Heart left ventricle (tissue), 16 donors: ENCODE measurements around the gene DOCK9. TPM values are rescaled to one million over a fixed set of nuclear protein-coding genes. Genes with fewer than 3 reads are reported as not detected.
A peak's percentile ranks its signal among the peaks of the same experiment; 100 is the strongest.

Experiments used
- ATAC-seq, 4 donors: fragments of 200-7000 bp; cut with Tn5 transposase; one replicate each; pipeline ENCODE4 v1.9.1; 2020 to 2022; ENCODE audit warnings: moderate library complexity in 4 of 4, mild to moderate bottlenecking in 3 of 4, moderate number of reproducible peaks in 1 of 4
- DNase-seq, 5 donors: peaks; one replicate each; pipeline ENCODE4 v3.0.0-alpha.2; 2020
- H3K27ac ChIP-seq, 12 donors: fragments of 200-600 bp; sonication (generic) in 4 of 12; one replicate each; pipeline versions ENCODE4 v1.5.0 to v1.8.0; 2016 to 2022; ENCODE audit warnings: mild to moderate bottlenecking in 2 of 12
- H3K27me3 ChIP-seq, 9 donors: fragments of 200-600 bp; sonication (generic) in 2 of 9; one replicate each; pipeline versions ENCODE4 v1.5.1 to v1.8.0; 2016 to 2022; ENCODE audit warnings: mild to moderate bottlenecking in 3 of 9
- H3K36me3 ChIP-seq, 9 donors: fragments of 200-600 bp; sonication (generic) in 2 of 9; one replicate each; pipeline versions ENCODE4 v1.5.0 to v1.8.0; 2018 to 2022; ENCODE audit warnings: mild to moderate bottlenecking in 2 of 9
- H3K4me1 ChIP-seq, 12 donors: fragments of 200-600 bp; sonication (generic) in 4 of 12; one replicate each; pipeline versions ENCODE4 v1.5.0 to v1.8.0; 2016 to 2022; ENCODE audit warnings: mild to moderate bottlenecking in 3 of 12
- H3K4me3 ChIP-seq, 12 donors: fragments of 200-600 bp; sonication (generic) in 4 of 12; one replicate each; pipeline versions ENCODE4 v1.5.0 to v1.8.0; 2017 to 2022; ENCODE audit warnings: mild to moderate bottlenecking in 9 of 12, moderate library complexity in 4 of 12
- H3K9me3 ChIP-seq, 12 donors: fragments of 200-600 bp; sonication (generic) in 4 of 12; one replicate each; pipeline versions ENCODE4 v1.5.0 to v1.8.0; 2016 to 2022; ENCODE audit warnings: mild to moderate bottlenecking in 1 of 12
- CTCF ChIP-seq, 12 donors: fragments of 200-600 bp; sonication (generic) in 4 of 12; IDR thresholded peaks; one replicate each; pipeline versions ENCODE4 v1.5.0 to v1.8.0; 2018 to 2022; ENCODE audit warnings: antibody characterized with exemption in 12 of 12, mild to moderate bottlenecking in 5 of 12
- POLR2A ChIP-seq, 2 donors: fragments of 450-650 bp; IDR thresholded peaks; one replicate each; pipeline ENCODE4 v1.6.1; 2017; ENCODE audit warnings: antibody characterized with exemption in 2 of 2, mild to moderate bottlenecking in 2 of 2, moderate library complexity in 2 of 2
- WGBS, 4 donors: extraction: QIAGEN DNeasy Blood & Tissue Kit in 2 of 4; methylation state at CpG; one replicate each; pipeline versions ENCODE4 v1.1.5 to v1.1.7; 2013 to 2018; 5-methylcytosine and 5-hydroxymethylcytosine counted together
- intact Hi-C, 10 donors: fragments of 100-400 bp; cut with DNase I; formaldehyde crosslinking; loops; one replicate each; pipeline versions ENCODE4 v1.11.1 to v1.14.2; 2022
- polyA plus RNA-seq, 2 donors: library from polyadenylated mRNA; stranded (reverse); fragments of 200-250 nt; gene quantifications; one replicate each; pipeline ENCODE4 v1.2.3, GENCODE V29; 2013
- total RNA-seq, 9 donors: library from RNA; depleted of rRNA in 2 of 9; stranded (reverse); fragments of >200 nt in 2 of 9; fragmentation: NEBNext Ultra II Directional in 3 of 9; extraction: Animal tissue kit (Norgen Biotek cat#: 25700) in 3 of 9; gene quantifications; one replicate each; pipeline versions ENCODE4 v1.1.0 to v1.2.4, GENCODE V29; 2016 to 2023
- donor health status: ischemic (EF 13 %, LVEDD 7.1; RV severe dilation, severe dysfunction).
- donor health status: healthy with polysubstance abuse.
- donor health status: DM: no; HTN: yes; CAD: no.
- donor health status: DM: no; HTN: no; CAD: no.
- donor health status: ischemic (EF 25% LVEDD 6.9; RV normal size, moderate dysfunction).
- donor health status: ischemic (EF 25% LVEDD 5.7; RV mildly dilated, moderate dysfunction).
- donor health status: healthy.
- donor health status: DM: yes; HTN: yes; CAD: no.
- donor health status: ischemic (EF 35%, LVEDD 5.7; RV mildly dilated, moderate dysfunction).
- donor health status: nonischemic (EF 11% LVEDD 7.7; RV severe dilation, severe dysfunction).
- donor health status: DM: yes; HTN: yes; CAD: no.
- donor health status: PGD.
- donor health status: ischemic (EF 29% LVEDD 5.4; RV normal size, mild dysfunction).
- donor health status: nonischemic (EF 23%, LVEDD 6.1; RV moderate dilation, normal function).

Gene DOCK9
- total and polyA plus RNA-seq, 11 donors: 21.4 to 128 (median 45.2) TPM

GRCh38 chr13:98751861-98752466 lies 225.9 kb downstream of the DOCK9 start:
- intact Hi-C loops: no loop called here
- DNase-seq (no peak), ATAC-seq (peak in 2 of 4 donors; percentile 47 to 49)
- Histone ChIP-seq H3K9me3 (peaks cover 0 to 12% (median 0%) of the 10 kb centered on the region in 12 donors), H3K27me3 (peaks cover 15 to 52% (median 37%) of the 10 kb centered on the region in 9 donors), H3K36me3 (no peaks in the 10 kb centered on the region), H3K27ac (no peak overlapping the region), H3K4me3 (peak overlapping the region; percentile 22 to 46 (median 39)), H3K4me1 (peaks cover 3 to 15% (median 9%) of the 10 kb centered on the region in 12 donors)
- 0 to 4% (median 2%) methylated on average over 5 to 36 of the region's 36 CpGs for WGBS, 4 donors
- no peak for TF ChIP-seq CTCF (IDR thresholded peaks at IDR 0.05)
- no peak for TF ChIP-seq POLR2A (IDR thresholded peaks at IDR 0.05)

GRCh38 chr13:98751367-98751782 lies 226.5 kb downstream of the DOCK9 start:
- no peak overlapping the region for H3K4me3 ChIP-seq
- DNase-seq (no peak), ATAC-seq (no peak)
- TF ChIP-seq POLR2A (IDR thresholded peaks at IDR 0.05) (no peak), CTCF (IDR thresholded peaks at IDR 0.05) (no peak)
- no peak overlapping the region for H3K27ac ChIP-seq
- H3K9me3 ChIP-seq: peaks cover 0 to 12% (median 0%) of the 10 kb centered on the region in 12 donors
- peaks cover 3 to 15% (median 9%) of the 10 kb centered on the region in 12 donors for H3K4me1 ChIP-seq
- intact Hi-C loops: no loop called here
- no peaks in the 10 kb centered on the region for H3K36me3 ChIP-seq
- WGBS, 4 donors: 37 to 56% (median 43%) methylated on average over 4 to 8 of the region's 8 CpGs
- H3K27me3 ChIP-seq: peaks cover 15 to 52% (median 37%) of the 10 kb centered on the region in 9 donors

- peaks cover 15 to 45% (median 34%) of the 10 kb centered on the region in 9 donors for H3K27me3 ChIP-seq
- no peak overlapping the region for H3K4me3 ChIP-seq
- H3K27ac ChIP-seq: no peak overlapping the region
- 60 to 79% (median 71%) methylated on average over 3 of the region's 3 CpGs for WGBS, 4 donors
- H3K36me3 ChIP-seq: no peaks in the 10 kb centered on the region
- no peak for ATAC-seq
- H3K4me1 ChIP-seq: peaks cover 3 to 15% (median 9%) of the 10 kb centered on the region in 12 donors
- H3K9me3 ChIP-seq: peaks cover 0 to 10% (median 0%) of the 10 kb centered on the region in 12 donors
- intact Hi-C loops: no loop called here
- TF ChIP-seq CTCF (IDR thresholded peaks at IDR 0.05) (no peak), POLR2A (IDR thresholded peaks at IDR 0.05) (no peak)
- DNase-seq: no peak
Observed at GRCh38 chr13:98749501-98749900, 228.4 kb downstream of the DOCK9 start.

GRCh38 chr13:98746968-98747367 lies 230.9 kb downstream of the DOCK9 start:
- Histone ChIP-seq H3K27ac (no peak overlapping the region), H3K27me3 (peaks cover under 1 to 21% (median 14%) of the 10 kb centered on the region in 9 donors), H3K4me1 (peaks cover 0 to 7% (median 3%) of the 10 kb centered on the region in 12 donors), H3K4me3 (no peak overlapping the region), H3K9me3 (peaks cover 0 to 2% (median 0%) of the 10 kb centered on the region in 12 donors), H3K36me3 (no peaks in the 10 kb centered on the region)
- 91 to 96% (median 94%) methylated on average over 8 of the region's 8 CpGs for WGBS, 4 donors
- intact Hi-C loops: no loop called here
- TF ChIP-seq POLR2A (IDR thresholded peaks at IDR 0.05): no peak
- no peak for TF ChIP-seq CTCF (IDR thresholded peaks at IDR 0.05)
- DNase-seq (no peak), ATAC-seq (no peak)

Other genes starting within 250 kb of the DOCK9 start
- gene SLC15A1, start 225.4 kb downstream of the DOCK9 start, total RNA-seq: not detected
- not detected for gene SLC15A1, start 225.4 kb downstream of the DOCK9 start, polyA plus RNA-seq
- gene UBAC2, start 222.8 kb upstream of the DOCK9 start, total RNA-seq: 10 to 100 TPM; 32.6 to 55.5 (median 48.5) TPM
- gene UBAC2, start 222.8 kb upstream of the DOCK9 start, polyA plus RNA-seq: 10 to 100 TPM; 38.8 to 66.9 TPM